Tibial nerve (tissue), 4 donors: ENCODE measurements around the gene SPI1.

Source experiments
- CTCF ChIP-seq, 5 experiments: fragments of 200-600 bp in 3 of 5; fragments of 450-650 bp in 2 of 5; sonication (generic) in 3 of 5; IDR thresholded peaks; one replicate each; pipeline ENCODE4 v1.5.1; 2016 to 2019; ENCODE audit warnings: antibody characterized with exemption in 5 of 5, mild to moderate bottlenecking in 3 of 5, moderate library complexity in 2 of 5
- EP300 ChIP-seq, 2 donors: sonication (generic); formaldehyde crosslinking; IDR thresholded peaks; one replicate each; pipeline ENCODE4 v1.6.1; 2017; ENCODE audit warnings: antibody characterized with exemption in 2 of 2, mild to moderate bottlenecking in 1 of 2
- POLR2A ChIP-seq, 2 donors: fragments of 450-650 bp; IDR thresholded peaks; one replicate each; pipeline ENCODE4 v1.6.1; 2017; ENCODE audit warnings: antibody characterized with exemption in 2 of 2, mild to moderate bottlenecking in 2 of 2, moderate library complexity in 2 of 2

DNA sequence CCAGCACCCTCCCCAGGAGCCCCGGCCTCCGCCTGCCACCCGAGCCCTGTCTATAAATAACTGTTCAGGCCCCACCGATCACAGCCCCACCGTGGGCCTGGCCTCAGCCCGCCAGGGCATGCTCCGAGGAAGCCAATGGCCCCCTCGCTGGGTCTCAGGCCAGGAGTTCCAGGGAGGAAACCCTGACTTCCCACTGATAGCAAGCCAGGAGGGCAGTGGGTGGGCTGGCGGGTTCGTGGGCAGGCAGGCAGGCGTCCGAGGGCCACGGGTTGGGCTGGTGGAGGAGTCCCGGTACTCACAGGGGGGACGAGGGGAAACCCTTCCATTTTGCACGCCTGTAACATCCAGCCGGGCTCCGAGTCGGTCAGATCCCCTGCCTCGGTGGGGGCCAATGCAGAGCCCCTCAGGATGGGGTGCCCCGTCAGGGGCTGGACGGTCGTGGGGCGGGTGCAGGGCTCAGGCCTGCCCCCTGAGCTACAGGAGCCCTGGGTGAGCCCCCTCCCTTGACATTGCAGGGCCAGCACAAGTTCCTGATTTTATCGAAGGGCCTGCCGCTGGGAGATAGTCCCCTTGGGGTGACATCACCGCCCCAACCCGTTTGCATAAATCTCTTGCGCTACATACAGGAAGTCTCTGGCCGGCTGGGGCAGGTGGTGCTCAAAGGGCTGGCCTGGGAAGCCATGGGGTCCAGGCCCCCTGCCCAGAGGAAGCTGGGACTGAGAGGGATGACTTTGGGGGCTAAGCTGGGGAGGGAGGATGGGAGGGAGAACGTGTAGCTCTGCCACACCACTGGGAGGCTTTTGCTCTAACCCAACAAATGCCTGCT lies at the start of gene SPI1:
- TF ChIP-seq CTCF (IDR thresholded peaks at IDR 0.05) = no peak
- TF ChIP-seq POLR2A (IDR thresholded peaks at IDR 0.05) = peak in 1 of 2 donors; percentile 36
- TF ChIP-seq EP300 (IDR thresholded peaks at IDR 0.05) = peak in 1 of 2 donors; percentile 26
